NCI-H526 treated with DMSO at 0.1 percent for 48 hours (cell line): ENCODE data around the gene PTPN18.

Source experiments
- DNase-seq: peaks from one replicate; lab custom pipeline; 2025; lab: John Stamatoyannopoulos, UW

The PTPN18 gene

GRCh38 chr2:130341562-130342019 is 14.3 kb upstream of the PTPN18 start:
- DNase-seq: peak; percentile 67

GRCh38 chr2:130342020-130342532 is 13.8 kb upstream of the PTPN18 start:
- peak; percentile 94 for DNase-seq

- peak; percentile 99 for DNase-seq
These were observed 13.2 kb upstream of the PTPN18 start, which contains the start of gene IMP4 for GRCh38 chr2:130342533-130343275. Gene IMP4, plus strand, starts transcription at chr2:130342897. Its CDS starts 36 bp downstream, at chr2:130342933.

GRCh38 chr2:130344578-130344977 is 11.3 kb upstream of the PTPN18 start:
- no peak for DNase-seq

GRCh38 chr2:130345091-130345490 is 10.8 kb upstream of the PTPN18 start:
- DNase-seq: no peak

GRCh38 chr2:130345611-130346010 is 10.2 kb upstream of the PTPN18 start:
- DNase-seq: no peak

- peak; percentile 54 for DNase-seq
These were observed 9.7 kb upstream of the PTPN18 start for GRCh38 chr2:130346041-130346740.

GRCh38 chr2:130346741-130347066 is 9.2 kb upstream of the PTPN18 start:
- peak; percentile 99 for DNase-seq

- peak; percentile 99 for DNase-seq
These were observed 8.5 kb upstream of the PTPN18 start for GRCh38 chr2:130347220-130347925.

- DNase-seq: no peak
These were observed 6.7 kb upstream of the PTPN18 start for GRCh38 chr2:130349174-130349573.

GRCh38 chr2:130351711-130352110 is 4.1 kb upstream of the PTPN18 start:
- peak; percentile 71 for DNase-seq

- peak; percentile 75 for DNase-seq
These were observed 3.6 kb upstream of the PTPN18 start for GRCh38 chr2:130352237-130352636.

GRCh38 chr2:130353291-130354138 is 2.3 kb upstream of the PTPN18 start:
- peak; percentile 37 for DNase-seq

- DNase-seq: no peak
These were observed 1.8 kb upstream of the PTPN18 start for GRCh38 chr2:130354139-130354428.

- DNase-seq: no peak
These were observed 681 bp upstream of the PTPN18 start for GRCh38 chr2:130355172-130355577.

- DNase-seq: no peak
These were observed 2.0 kb downstream of the PTPN18 start for GRCh38 chr2:130357864-130358263.

GRCh38 chr2:130358420-130359350 is 2.8 kb downstream of the PTPN18 start:
- no peak for DNase-seq

GRCh38 chr2:130359466-130359865 is 3.6 kb downstream of the PTPN18 start:
- DNase-seq: no peak

GRCh38 chr2:130363479-130363878 is 7.6 kb downstream of the PTPN18 start:
- DNase-seq: no peak

- DNase-seq: no peak
These were observed 9.2 kb downstream of the PTPN18 start for GRCh38 chr2:130365075-130365474.

- DNase-seq: no peak
These were observed 10.1 kb downstream of the PTPN18 start for GRCh38 chr2:130365963-130366362.
